Sigmoid colon (tissue), 4 donors: ENCODE data around the gene RELB.

ENCODE experiments used
- EP300 ChIP-seq, 4 donors: sonication (generic); formaldehyde crosslinking; IDR thresholded peaks; one replicate each; pipeline ENCODE4 v1.6.1; 2017; ENCODE audit warnings: antibody characterized with exemption in 4 of 4
- POLR2A ChIP-seq, 2 donors: fragments of 450-650 bp; IDR thresholded peaks; one replicate each; pipeline ENCODE4 v1.6.1; 2016; ENCODE audit warnings: antibody characterized with exemption in 2 of 2, mild to moderate bottlenecking in 2 of 2, moderate library complexity in 2 of 2
- TF ChIP-seq, protein P1 (sequence below), 4 experiments: fragments of 450-650 bp in 3 of 4; fragments of 200-600 bp in 1 of 4; IDR thresholded peaks; one replicate each; pipeline ENCODE4 v1.5.1; 2016 to 2019; ENCODE audit warnings: antibody characterized with exemption in 4 of 4, mild to moderate bottlenecking in 3 of 4, moderate library complexity in 2 of 4

GRCh38 chr19:45001087-45001739 is at the start of gene RELB:
- TF ChIP-seq EP300 (IDR thresholded peaks at IDR 0.05) (peak in 2 of 4 donors; percentile 33 to 56), POLR2A (IDR thresholded peaks at IDR 0.05) (no peak)
- TF ChIP-seq, protein P1, sequence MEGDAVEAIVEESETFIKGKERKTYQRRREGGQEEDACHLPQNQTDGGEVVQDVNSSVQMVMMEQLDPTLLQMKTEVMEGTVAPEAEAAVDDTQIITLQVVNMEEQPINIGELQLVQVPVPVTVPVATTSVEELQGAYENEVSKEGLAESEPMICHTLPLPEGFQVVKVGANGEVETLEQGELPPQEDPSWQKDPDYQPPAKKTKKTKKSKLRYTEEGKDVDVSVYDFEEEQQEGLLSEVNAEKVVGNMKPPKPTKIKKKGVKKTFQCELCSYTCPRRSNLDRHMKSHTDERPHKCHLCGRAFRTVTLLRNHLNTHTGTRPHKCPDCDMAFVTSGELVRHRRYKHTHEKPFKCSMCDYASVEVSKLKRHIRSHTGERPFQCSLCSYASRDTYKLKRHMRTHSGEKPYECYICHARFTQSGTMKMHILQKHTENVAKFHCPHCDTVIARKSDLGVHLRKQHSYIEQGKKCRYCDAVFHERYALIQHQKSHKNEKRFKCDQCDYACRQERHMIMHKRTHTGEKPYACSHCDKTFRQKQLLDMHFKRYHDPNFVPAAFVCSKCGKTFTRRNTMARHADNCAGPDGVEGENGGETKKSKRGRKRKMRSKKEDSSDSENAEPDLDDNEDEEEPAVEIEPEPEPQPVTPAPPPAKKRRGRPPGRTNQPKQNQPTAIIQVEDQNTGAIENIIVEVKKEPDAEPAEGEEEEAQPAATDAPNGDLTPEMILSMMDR (IDR thresholded peaks at IDR 0.05), result no peak
